Skin epidermis (tissue), 12 donors: ENCODE data around the gene PIGS.
"Not testable (repeated sequence)": the region's sequence is repeated elsewhere in the genome, so short reads cannot be mapped to it uniquely, and the experiment has no call there.

Experiments used
- H3K27ac ChIP-seq, 21 experiments: fragments of 200-600 bp; sonication (generic) in 11 of 21; one replicate each; pipeline ENCODE4 v1.5.0; 2020; ENCODE audit warnings: mild to moderate bottlenecking in 3 of 21, inconsistent platforms in 2 of 21, moderate library complexity in 2 of 21
- H3K4me3 ChIP-seq, 7 experiments: fragments of 200-600 bp; sonication (generic) in 2 of 7; one replicate each; pipeline ENCODE4 v1.5.0; 2020; ENCODE audit warnings: inconsistent platforms in 2 of 7, mild to moderate bottlenecking in 2 of 7, moderate library complexity in 1 of 7

PIGS gene

DNA sequence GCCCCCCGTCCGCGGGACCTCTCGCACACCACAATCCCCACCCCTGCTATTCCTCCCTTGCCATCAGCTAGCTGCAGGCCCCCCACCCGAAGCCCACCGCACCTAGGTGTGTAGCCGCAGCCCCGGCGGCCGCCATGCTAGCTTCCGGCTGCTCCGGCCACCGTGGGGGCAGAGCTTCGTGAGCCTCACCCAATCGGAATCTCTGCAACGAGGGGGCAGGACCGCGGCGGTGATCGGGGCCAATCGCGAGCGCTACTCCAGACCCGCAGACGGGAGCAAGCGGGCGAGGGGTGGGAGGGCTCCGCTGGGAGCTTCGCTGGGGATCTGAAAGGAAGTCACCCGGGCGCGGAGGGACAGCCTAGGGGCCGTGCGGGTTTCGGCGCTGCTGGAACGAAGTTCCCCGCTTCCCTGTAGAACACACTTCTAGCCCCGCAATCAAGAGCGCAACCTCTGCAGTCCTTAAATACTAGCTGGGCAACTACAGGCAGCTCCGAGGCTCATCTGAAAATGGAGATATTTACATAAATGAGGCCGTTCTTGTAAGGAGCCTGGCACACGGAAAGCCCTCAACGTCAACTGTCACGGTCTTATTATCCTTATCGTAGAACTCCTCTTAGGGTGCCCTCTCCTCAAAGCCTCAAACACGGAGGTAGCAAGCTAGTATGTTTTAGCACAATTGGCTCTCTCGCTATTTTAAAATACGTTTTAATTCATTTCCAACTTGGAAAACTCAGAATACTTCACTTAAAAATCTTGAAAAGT, at the start of gene PIGS:
TSS of gene PIGS (minus strand) at position 164 of the 762 bp plus-strand sequence. CDS start at position 136, 28 bp downstream.
- H3K4me3 ChIP-seq: peak within 1 kb of the TSS; percentile 65 to 99 (median 82)
- H3K27ac ChIP-seq: peak within 1 kb of the TSS; percentile 23 to 94 (median 81)

DNA sequence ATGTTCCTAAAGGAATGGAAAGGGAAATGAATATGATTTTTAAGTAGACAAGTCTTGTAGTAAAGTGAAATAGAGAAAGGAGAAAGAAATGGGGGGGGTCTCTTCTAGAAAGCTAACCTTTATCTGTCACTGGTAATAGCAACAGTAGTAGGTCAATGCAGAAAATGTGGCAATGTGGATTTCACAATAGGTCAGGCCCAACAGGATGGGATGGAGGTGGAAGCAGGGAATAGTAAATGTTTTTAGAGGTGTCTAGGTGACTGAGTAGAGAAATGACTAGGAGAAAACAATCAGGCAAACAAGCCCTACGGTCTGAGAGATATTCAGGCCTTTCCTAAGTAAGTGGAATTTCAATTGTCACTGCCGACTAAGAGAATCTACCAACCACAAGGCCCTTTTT, 48.7 kb upstream of the PIGS start:
- no peak overlapping the region for H3K27ac ChIP-seq
- no peak overlapping the region for H3K4me3 ChIP-seq

DNA sequence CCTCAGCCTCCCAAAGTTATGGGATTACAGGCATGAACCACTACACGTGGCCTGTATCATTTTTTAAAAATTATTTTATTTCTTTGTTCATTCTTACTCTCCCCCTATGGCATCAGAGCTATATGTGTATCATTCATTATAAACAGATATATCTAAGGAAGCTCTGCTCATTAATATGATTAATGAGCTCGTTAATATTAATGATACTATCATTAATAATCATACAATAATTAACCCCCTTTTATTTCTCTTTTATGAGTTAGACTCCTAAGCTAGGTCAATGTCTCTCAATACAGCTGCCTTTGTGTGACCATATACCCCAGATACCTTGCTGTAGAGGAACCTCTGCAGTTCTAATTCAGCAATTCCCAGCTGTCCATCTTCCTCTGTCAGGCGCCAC, 47.1 kb upstream of the PIGS start:
- Histone ChIP-seq H3K4me3 (no peak overlapping the region), H3K27ac (no peak overlapping the region)

DNA sequence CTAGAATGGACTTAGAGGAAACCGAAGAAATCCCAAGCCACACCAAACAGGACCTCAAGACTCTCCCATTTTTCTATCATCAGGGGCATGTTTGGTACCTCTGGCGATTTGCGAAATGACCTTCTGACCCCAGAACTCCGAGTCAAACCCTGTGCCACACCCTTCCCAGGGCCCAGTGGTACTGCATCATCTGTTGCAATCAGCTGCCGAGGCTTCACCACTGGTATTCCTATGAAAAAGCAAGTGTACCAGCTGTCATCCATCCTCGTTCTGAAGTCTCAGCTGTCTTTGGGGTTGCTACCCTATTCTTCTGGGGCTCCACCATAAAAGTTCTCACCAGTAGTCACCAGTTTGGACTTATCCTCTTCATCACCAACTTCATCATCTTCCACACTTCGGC, 45.0 kb upstream of the PIGS start:
- Histone ChIP-seq H3K4me3 (no peak overlapping the region), H3K27ac (no peak overlapping the region)

DNA sequence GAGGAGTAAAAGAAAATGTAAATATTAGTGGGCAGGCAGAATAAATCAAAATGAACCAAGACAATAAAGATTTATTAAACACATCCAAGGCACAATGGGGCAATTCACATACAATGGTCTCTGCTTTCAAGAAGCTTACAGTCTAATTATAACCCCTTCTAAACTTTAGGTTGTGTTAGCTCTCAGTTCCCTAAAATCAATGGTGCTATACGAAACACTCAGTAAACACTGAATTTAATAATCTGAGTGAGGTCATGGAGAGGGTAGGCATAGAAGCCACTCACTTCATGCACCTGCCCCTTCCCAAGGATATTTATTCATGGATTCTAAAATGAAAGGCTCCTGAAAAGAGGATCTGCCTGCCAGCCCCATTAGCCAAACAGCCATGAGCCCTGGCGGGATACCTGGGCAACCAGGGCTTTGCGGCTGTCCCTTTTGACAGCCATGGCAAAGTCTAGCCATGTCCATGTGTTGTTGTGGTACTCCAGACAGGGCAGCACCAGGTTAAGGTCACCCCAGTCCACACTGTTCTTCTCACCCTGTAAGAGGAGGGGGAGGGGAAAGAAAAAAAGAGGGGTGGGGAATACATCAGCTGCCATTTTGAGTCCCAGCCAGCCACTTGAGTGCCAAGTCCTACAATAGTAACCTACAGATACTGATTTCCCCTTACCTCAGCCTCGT, 44.1 kb upstream of the PIGS start:
- Histone ChIP-seq H3K27ac (no peak overlapping the region), H3K4me3 (no peak overlapping the region)

DNA sequence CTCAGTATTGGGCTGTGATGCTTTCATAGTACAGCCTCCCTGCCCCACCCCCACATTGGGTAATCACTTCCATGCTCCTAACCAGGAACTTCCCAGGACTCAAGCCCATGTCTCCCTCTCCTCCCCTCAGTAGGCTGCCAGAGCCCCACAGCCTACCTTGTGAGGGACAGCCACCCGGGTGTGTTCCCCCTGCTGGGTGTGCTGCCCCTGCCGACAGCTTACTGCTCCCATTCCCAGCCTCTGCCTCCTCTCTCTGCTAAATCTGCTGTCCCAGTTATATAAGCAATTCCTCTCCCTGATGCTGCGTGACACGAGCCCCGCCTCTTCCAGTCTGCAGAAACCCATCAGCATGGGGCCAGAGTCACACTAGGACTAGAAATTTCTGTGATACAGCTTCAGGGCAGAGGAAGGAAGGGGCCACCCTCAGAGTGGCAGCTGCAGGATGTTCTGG, 42.6 kb upstream of the PIGS start, which contains the start of gene RSKR:
TSS of gene RSKR (minus strand) at position 255 of the 451 bp plus-strand sequence. CDS start at position 231, 24 bp downstream.
- H3K27ac ChIP-seq: peak within 1 kb of the TSS in 1 of 21 experiments; percentile 12

DNA sequence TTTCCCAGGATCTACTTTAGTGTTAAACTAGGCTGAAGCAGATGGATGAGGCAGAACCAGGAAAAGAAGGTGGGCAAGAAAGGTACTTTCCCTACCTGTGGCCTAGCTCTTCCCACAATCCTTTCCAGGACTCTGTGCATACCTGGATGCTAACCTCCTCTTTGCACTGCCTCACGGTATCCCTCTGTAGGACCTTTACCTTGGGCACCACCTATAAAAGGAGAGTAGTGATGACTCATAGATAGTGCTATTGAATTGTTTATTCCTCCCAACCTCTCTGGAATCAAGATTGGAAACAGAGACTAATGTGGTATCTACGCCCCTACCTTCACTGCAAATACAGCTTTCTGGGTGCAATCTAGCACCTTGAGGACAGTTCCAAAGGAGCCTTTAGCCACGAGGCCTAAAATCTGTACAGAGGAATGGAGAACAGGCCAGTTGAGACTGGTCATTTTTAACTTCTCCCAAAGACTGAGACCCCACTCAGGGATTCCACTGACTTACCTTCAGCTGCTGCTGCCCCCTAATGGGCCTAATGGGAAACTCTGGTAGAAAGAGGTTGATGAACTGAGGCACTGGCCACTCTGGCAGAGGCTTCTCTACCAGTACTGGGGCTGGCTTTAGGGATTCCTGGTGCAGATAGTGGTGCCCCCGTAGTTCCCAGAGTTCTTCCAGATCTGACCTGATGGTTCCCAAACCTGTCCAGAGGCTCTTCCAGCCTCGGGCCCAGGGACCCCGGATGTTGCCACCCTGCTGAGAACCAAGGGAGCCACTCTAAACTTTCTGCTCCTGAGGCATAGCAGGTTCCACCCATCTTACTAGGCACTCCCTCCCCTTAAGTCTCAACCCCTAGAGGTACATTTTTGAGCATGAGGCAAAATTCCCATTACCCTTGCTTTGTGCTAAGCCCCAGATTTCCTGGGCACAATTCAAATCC, 41.9 kb upstream of the PIGS start:
- no peak overlapping the region for H3K4me3 ChIP-seq
- peak overlapping the region in 1 of 21 experiments; percentile 12 for H3K27ac ChIP-seq

More for the DNA sequence above, 42.6 kb upstream of the PIGS start, which contains the start of gene RSKR:
- no peak within 1 kb of the TSS for H3K4me3 ChIP-seq

DNA sequence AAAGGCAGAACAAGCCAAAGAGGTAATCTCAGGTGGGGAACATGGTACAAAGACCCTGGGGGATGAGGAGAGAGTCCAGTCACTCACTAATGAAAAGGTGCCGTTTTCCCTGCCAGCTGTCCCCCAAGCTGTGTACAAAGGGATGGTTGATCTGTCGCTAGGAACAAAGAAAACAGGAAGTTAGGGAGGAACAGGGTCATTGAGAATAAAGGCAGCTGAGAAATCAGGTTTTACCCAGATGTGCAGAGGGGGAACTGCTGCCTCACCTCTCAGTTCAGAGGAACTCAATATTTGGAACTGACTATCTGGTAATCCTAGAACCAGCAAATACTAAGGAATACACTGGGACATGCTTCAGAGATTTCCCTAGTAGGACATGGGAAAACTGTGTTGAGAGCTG, 41.2 kb upstream of the PIGS start:
- no peak overlapping the region for H3K4me3 ChIP-seq
- peak overlapping the region in 2 of 21 experiments; percentile 3 to 14 for H3K27ac ChIP-seq

DNA sequence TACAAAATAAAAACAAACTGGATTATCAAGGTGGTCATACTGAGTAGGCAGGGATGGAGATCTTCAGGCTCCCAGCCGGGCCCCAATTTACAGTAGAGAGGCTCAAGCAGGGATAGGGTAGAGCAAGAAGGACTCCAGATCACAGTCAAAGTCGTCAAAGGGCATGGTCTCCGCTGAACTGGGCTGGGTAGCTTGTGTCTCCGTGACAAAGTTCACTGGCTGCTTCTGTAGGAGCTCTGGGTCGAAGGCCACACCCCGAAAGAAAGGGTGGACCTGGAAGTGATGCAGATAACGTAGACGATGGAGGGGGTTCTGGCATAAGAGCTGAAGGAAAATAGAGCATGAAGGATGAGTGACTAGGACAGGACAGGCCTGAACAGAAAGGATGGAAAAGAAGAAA, 39.1 kb upstream of the PIGS start:
- Histone ChIP-seq H3K4me3 (no peak overlapping the region), H3K27ac (no peak overlapping the region)

DNA sequence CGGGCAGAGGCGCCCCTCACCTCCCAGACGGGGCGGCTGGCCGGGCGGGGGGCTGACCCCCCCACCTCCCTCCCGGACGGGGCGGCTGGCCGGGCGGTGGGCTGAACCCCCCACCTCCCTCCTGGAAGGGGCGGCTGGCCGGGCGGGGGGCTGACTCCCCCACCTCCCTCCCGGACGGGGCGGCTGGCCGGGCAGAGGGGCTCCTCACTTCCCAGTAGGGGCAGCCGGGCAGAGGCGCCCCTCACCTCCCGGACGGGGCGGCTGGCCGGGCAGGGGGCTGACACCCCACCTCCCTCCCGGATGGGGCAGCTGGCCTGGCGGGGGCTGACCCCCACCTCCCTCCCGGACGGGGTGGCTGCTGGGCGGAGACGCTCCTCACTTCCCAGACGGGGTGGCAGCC, 32.7 kb upstream of the PIGS start:
- H3K27ac ChIP-seq, H3K4me3 ChIP-seq: not testable (repeated sequence)

DNA sequence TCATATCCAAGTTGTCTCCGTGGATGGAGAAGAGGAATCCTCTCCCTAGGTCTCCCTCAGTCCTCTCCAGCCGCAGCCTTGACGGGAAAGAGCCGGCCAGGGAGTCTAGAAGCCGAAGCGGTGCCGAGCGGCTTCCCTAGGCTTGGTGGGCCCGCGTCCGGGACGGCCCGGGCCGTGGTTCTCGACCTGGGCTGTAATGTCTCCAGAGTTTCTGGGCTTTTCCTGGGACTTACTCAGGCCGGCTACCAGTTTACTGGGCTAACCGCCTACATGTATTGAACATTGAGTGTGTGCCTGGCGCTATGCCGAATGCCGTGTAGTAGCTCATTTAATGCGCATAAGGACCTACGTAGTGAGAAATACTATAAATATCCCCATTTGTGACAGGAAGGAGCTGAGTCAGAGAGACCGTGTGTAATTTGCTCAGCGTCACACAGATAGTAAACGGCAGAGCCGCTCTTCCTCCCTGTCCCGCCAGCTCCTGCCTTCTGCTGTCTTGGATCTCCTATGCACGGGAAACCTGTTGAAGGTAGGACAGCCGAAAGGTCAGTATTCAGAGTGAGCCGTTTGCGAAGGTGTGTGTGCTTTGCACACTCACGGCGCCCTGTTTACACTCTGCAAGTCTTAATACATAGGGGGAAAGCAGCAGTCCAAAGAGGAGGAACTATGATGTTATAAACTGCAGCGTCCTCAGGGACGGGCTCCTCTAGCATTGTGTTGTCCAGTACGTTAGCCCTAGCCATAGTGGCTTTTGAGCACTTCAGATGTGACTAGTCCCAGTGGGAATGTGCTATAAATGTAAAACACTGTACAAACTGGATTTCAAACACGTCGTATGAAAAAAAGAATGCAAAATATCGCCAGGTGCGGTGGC, 28.2 kb upstream of the PIGS start:
- Histone ChIP-seq H3K4me3 (peak overlapping the region; percentile 48 to 70 (median 55)), H3K27ac (peak overlapping the region in 20 of 21 experiments; percentile 74 to 98 (median 88))

DNA sequence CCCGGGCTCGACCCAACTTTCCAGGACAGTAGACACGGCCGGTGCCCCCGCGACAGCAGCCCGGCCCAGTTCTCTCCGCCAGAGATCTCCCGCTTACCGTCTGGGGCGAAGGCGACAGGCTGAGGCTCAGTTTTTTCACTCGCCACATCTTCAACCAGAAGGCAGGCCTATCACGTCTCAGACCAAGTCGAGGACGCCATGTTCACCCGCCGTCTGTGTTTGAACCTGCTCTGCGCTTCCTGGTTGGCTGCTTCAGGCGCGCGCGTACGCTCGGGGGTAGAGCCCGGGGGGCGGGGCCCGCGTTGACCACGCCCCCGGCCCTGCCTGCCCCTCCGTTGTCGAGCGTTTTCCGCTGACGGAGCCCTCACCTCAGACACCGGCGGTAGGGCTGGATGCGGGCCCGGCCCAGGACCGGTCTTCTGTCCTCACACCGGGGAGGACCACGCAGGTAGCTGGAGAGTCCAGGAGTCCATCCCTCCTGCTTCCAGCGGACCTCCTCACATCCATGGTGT, 27.5 kb upstream of the PIGS start, which contains the start of gene SPAG5:
TSS of gene SPAG5 (minus strand) at position 227 of the 512 bp plus-strand sequence. CDS start at position 148, 79 bp downstream.
- Histone ChIP-seq H3K27ac (peak within 1 kb of the TSS in 20 of 21 experiments; percentile 74 to 98 (median 88)), H3K4me3 (peak within 1 kb of the TSS; percentile 48 to 70 (median 55))

DNA sequence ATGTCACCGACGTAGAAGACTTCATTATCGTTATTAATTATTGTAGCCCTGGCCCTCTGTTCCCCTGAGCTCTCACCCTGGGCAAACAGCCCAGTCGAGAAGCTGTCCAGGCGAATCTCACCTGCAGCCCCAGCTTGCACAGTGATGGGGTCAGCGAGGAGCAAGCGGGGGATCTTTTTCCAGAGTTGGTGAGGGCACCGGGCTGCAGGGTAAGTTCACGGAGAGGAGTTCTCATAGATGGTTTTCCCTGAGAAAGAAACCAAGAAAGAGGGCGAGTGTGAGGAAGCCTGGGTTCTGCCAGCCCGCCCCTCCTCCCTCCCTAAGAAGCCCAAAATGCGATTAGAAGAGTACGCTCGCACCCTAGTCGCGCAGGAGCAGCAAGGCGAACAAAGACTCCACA, 27.1 kb upstream of the PIGS start:
- Histone ChIP-seq H3K4me3 (peak overlapping the region; percentile 48 to 70 (median 55)), H3K27ac (peak overlapping the region in 13 of 21 experiments; percentile 44 to 98 (median 89))

DNA sequence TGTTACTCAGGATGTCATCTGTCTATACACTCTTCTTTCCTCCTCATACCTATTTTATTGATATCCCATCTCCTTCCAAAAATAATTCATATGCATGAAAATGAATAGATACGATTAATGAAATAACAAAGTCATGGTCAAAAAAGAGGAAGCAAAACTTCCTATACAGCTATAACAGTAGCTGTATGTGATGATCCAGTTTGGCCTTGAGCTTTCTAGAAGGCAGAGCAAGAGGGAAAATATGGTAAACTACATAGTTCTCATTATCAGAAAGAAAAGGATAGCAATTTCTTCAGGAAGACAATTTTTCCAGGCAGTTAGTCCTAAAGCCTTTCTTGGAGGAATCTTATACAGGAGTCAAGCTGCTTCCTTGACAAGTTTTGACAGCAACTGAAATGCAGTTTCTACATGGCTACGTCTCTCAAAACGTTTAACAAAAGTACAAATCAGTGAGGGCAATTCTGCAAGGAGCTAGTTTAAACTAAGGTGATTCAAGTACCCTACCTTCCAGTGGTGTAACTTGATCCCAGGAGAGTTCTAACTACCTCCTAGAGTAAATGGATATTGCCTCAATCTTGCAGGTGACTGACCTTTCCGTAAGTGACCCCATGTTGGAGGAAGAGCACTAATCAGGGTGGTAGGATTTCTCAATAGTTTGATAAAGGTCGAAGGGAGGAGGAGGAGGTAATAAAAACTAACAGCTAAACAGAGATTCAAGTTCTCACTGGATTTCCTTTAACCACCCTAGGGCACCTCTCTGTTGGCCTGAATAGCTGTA, 26.5 kb upstream of the PIGS start:
- H3K27ac ChIP-seq: peak overlapping the region in 1 of 21 experiments; percentile 88
- peak overlapping the region; percentile 48 to 70 (median 55) for H3K4me3 ChIP-seq

DNA sequence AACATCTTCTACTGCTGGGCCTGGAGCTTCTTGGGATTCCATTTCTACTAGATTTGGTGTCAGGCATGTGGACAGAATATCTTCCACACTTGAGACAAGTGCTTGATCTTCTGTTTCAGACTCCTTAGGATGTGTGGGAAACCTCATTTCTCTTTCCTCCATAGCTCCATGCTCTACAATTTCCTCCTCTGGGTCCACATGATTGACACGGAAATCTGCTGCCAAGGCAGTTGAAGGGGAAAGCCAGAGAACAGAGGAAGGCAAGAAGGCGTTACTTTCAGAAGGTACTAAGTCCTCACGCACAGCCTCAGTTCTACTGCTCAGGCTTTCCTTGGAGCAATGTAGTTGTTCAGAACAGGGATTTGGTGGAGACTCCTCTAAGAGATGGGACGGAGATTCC, 20.9 kb upstream of the PIGS start:
- Histone ChIP-seq H3K27ac (no peak overlapping the region), H3K4me3 (no peak overlapping the region)

DNA sequence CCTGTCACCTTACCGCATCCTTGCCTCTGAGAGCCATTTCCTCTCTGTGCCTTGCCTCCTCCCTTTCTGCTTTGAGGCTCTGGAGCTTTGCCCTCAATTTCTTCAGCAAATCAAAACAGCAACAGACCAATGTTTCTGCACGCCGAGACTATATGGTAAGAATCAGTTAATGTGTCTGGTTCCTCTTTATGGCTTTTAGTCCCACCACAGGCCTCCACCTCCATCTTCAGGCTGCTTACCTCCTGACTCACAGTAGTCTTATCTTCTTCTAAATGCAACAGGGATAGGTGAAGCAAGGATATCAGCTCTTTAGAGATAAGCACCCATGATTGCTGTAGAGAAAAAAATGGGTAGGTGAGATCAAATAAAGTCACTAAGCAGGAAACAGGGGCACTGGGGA, 14.5 kb upstream of the PIGS start:
- Histone ChIP-seq H3K27ac (no peak overlapping the region), H3K4me3 (no peak overlapping the region)

DNA sequence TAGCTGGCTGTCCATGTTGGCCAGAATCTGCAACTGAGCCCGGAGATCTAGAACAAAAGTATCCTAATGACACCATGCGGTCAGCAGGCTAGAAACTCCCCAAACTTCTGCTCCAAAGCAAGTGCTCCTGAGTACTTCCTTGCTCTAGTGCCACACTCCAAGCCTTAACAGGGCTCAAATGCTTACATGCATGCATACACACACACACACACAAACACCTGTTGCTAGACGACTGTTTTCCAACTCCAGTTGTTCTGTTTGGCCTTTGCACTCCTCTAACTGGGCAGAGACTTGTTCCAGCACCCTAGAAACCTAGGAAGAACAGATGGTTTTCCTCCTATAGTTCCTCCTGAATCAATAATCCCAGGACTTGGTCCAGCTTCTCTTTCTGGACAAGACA, 13.1 kb upstream of the PIGS start:
- Histone ChIP-seq H3K4me3 (no peak overlapping the region), H3K27ac (no peak overlapping the region)

DNA sequence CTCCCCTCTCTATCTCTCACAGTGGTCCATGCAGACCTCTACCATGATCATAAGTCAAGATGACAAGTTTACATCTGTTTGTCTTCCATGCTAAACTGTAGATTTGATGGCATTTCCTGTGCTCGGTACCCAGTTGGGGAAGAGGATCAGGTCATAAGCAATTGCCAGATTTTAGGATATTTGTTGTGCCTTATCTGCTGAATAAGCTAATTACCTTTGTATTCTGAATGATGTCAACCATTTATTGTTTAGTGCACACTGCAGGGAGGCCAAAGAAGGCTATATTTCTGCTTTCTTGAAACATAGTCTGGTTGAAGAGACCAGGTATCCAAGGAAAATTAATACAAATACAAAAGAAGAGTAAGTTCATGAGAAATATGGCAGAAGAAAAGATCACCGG, 11.2 kb upstream of the PIGS start:
- Histone ChIP-seq H3K27ac (no peak overlapping the region), H3K4me3 (no peak overlapping the region)
